ENCODE measurements around the gene TAB2. TPM values are rescaled to one million over a fixed set of nuclear protein-coding genes. Genes with fewer than 3 reads are reported as not detected.

TAB2 gene
- total RNA-seq, 4 donors from 2014 or later, result 63.7 to 73.5 (median 69.2) TPM

DNA sequence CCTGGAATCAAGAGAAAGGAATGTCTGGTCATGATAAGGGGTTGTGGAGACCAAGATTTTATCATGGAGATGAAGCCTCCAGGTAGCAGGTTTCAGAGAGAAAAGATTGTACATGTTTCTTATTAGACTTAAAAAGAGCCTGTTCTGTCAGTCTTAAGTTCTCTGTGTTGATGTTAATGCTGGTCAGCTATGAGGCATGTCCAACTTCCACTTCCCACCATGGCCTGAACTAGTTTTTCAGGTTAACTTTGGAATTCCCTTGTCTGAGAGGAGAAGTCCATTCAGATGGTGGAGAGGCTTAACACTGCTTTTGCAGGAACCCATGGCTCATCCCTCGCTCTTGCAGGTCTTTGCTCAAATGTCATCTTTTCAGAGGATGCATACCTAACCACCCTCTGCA lies 27.5 kb upstream of the TAB2 start:
- no peaks in the 10 kb centered on the region for H3K27me3 ChIP-seq

DNA sequence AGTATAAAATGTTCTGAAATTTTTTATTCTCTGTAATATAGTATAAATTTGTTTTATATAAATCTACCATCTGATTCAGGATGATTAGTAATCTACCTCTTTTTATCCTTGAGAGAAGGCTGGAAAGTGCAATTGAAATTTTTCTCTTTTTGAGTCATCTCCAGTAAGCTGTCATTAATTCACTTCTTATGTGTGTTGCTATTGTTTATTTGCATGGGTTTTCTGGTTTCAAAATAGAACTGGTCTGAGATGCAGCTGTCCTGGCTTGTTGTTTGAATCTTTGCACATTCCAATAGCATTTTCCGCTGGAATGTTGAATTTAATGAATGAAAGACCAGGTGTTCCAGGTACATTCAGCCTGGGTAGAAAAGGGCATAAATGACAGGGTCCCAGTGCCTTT lies 24.3 kb upstream of the TAB2 start:
- H3K36me3 ChIP-seq, result no peaks in the 10 kb centered on the region
- no peaks in the 10 kb centered on the region for H3K9me3 ChIP-seq
- H3K4me1 ChIP-seq, result no peaks in the 10 kb centered on the region
- no peak overlapping the region for H3K27ac ChIP-seq
- DNase-seq, result no peak
- intact Hi-C loops (cut with DNase I; ENCODE audit: low total_unique reads), result no loop called here
- no peaks in the 10 kb centered on the region for H3K27me3 ChIP-seq
- TF ChIP-seq, protein P1, sequence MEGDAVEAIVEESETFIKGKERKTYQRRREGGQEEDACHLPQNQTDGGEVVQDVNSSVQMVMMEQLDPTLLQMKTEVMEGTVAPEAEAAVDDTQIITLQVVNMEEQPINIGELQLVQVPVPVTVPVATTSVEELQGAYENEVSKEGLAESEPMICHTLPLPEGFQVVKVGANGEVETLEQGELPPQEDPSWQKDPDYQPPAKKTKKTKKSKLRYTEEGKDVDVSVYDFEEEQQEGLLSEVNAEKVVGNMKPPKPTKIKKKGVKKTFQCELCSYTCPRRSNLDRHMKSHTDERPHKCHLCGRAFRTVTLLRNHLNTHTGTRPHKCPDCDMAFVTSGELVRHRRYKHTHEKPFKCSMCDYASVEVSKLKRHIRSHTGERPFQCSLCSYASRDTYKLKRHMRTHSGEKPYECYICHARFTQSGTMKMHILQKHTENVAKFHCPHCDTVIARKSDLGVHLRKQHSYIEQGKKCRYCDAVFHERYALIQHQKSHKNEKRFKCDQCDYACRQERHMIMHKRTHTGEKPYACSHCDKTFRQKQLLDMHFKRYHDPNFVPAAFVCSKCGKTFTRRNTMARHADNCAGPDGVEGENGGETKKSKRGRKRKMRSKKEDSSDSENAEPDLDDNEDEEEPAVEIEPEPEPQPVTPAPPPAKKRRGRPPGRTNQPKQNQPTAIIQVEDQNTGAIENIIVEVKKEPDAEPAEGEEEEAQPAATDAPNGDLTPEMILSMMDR (IDR thresholded peaks at IDR 0.05 in 4 of 5, conservative IDR thresholded peaks at IDR 0.05 in 1 of 5), result no peak
- TF ChIP-seq POLR2A (IDR thresholded peaks at IDR 0.05), result no peak
- ATAC-seq, result no peak
- H3K4me3 ChIP-seq, result no peak overlapping the region
- in situ Hi-C loops (cut with MboI; ENCODE audit: low sequenced_read_pairs in 4 of 4), result no loop called here

More for the DNA sequence above, 27.5 kb upstream of the TAB2 start:
- ATAC-seq (no peak), DNase-seq (no peak)
- Histone ChIP-seq H3K36me3 (no peaks in the 10 kb centered on the region), H3K9me3 (no peaks in the 10 kb centered on the region), H3K4me3 (no peak overlapping the region), H3K27ac (no peak overlapping the region), H3K4me1 (no peaks in the 10 kb centered on the region)
- intact Hi-C loops (cut with DNase I; ENCODE audit: low total_unique reads) (no loop called here), in situ Hi-C loops (cut with MboI; ENCODE audit: low sequenced_read_pairs in 4 of 4) (no loop called here)
- TF ChIP-seq POLR2A (IDR thresholded peaks at IDR 0.05), result no peak
- TF ChIP-seq, protein P1 (IDR thresholded peaks at IDR 0.05 in 4 of 5, conservative IDR thresholded peaks at IDR 0.05 in 1 of 5), result no peak

- DNase-seq (no peak), ATAC-seq (no peak)
- in situ Hi-C loops (cut with MboI; ENCODE audit: low sequenced_read_pairs in 4 of 4) (loop anchor here in 1 of 4 donors (25.0 kb wide), 1 partner anchor 112 kb away; the partner anchor contains the start of gene SUMO4), intact Hi-C loops (cut with DNase I; ENCODE audit: low total_unique reads) (no loop called here)
- Histone ChIP-seq H3K27ac (no peak overlapping the region), H3K27me3 (no peaks in the 10 kb centered on the region), H3K4me1 (no peaks in the 10 kb centered on the region), H3K4me3 (no peak overlapping the region), H3K9me3 (no peaks in the 10 kb centered on the region), H3K36me3 (no peaks in the 10 kb centered on the region)
- TF ChIP-seq POLR2A (IDR thresholded peaks at IDR 0.05), result no peak
- TF ChIP-seq, protein P1 (IDR thresholded peaks at IDR 0.05 in 4 of 5, conservative IDR thresholded peaks at IDR 0.05 in 1 of 5), result no peak
Measured at GRCh38 chr6:149300563-149300962, 16.9 kb upstream of the TAB2 start.

DNA sequence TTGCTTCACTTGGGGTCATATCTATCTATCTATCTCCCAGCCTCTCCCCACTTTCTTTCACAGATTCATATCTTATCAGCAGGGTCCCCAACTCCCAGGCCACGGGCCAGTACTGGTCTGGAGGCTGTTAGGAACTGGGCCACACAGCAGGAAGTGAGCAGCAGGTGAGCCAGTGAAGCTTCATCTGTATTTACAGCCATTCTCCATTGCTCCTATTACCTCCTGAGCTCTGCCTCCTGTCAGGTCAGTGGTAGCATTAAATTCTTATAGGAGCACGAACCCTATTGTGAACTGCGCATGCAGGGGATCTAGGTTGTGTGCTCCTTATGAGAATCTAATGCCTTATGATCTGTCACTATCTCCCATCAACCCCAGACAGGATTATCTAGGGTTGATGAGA lies 14.8 kb upstream of the TAB2 start:
- TF ChIP-seq, protein P1 (IDR thresholded peaks at IDR 0.05 in 4 of 5, conservative IDR thresholded peaks at IDR 0.05 in 1 of 5), result no peak
- no peak for TF ChIP-seq POLR2A (IDR thresholded peaks at IDR 0.05)
- Histone ChIP-seq H3K9me3 (no peaks in the 10 kb centered on the region), H3K36me3 (no peaks in the 10 kb centered on the region), H3K27me3 (no peaks in the 10 kb centered on the region), H3K4me3 (no peak overlapping the region), H3K4me1 (no peaks in the 10 kb centered on the region), H3K27ac (no peak overlapping the region)
- intact Hi-C loops (cut with DNase I; ENCODE audit: low total_unique reads) (no loop called here), in situ Hi-C loops (cut with MboI; ENCODE audit: low sequenced_read_pairs in 4 of 4) (loop anchor here in 1 of 4 donors (25.0 kb wide), 1 partner anchor 110 kb away; the partner anchor contains the start of gene SUMO4)
- ATAC-seq (no peak), DNase-seq (no peak)

- ATAC-seq (no peak), DNase-seq (no peak)
- no peaks in the 10 kb centered on the region for H3K9me3 ChIP-seq
- TF ChIP-seq, protein P1 (IDR thresholded peaks at IDR 0.05 in 4 of 5, conservative IDR thresholded peaks at IDR 0.05 in 1 of 5), result no peak
- TF ChIP-seq POLR2A (IDR thresholded peaks at IDR 0.05), result no peak
- no peaks in the 10 kb centered on the region for H3K4me1 ChIP-seq
- no peak overlapping the region for H3K27ac ChIP-seq
- intact Hi-C loops (cut with DNase I; ENCODE audit: low total_unique reads), result no loop called here
- no peak overlapping the region for H3K4me3 ChIP-seq
- in situ Hi-C loops (cut with MboI; ENCODE audit: low sequenced_read_pairs in 4 of 4), result loop anchor here in 1 of 4 donors (25.0 kb wide), 1 partner anchor 109 kb away; the partner anchor contains the start of gene SUMO4
- H3K27me3 ChIP-seq, result no peaks in the 10 kb centered on the region
- no peaks in the 10 kb centered on the region for H3K36me3 ChIP-seq
Measured at GRCh38 chr6:149303468-149303867, 14.0 kb upstream of the TAB2 start.
